GM18505 (cell line): ENCODE data around the gene PDS5A.

Experiments used
- ATAC-seq: cut with Tn5 transposase; IDR thresholded peaks from one replicate; pipeline ENCODE4 v1.9.1; 2021; ENCODE audit not compliant: unreplicated experiment
- POLR2A ChIP-seq: IDR thresholded peaks from 4 replicates; pipeline ENCODE4 v1.6.1; 2011; ENCODE audit warnings: borderline replicate concordance; ENCODE audit not compliant: insufficient read depth, insufficient read length; ENCODE audit errors: extremely low read depth

PDS5A gene

DNA sequence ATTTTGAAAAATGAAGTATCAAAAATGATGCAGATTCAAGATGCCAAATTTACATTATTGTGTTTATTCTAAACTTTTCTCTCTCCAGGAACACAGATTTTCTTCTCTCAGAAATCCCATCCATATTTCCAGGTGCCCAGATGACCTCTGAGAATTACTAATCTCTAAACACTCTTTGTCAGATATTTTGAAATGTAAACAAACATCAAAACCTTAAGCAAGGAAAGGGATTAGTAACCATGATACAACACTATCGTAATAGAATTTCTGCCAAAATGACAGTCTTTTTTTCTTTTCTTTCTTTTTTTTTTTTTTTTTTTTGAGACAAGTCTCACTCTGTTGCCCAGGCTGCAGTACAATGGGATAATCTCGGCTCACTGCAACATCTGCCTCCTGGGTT, 76.7 kb downstream of the PDS5A start:
- ATAC-seq, result no peak

GRCh38 chr4:39899291-39899690, 78.4 kb downstream of the PDS5A start:
- no peak for TF ChIP-seq POLR2A
- ATAC-seq, result no peak

More for the DNA sequence above, 76.7 kb downstream of the PDS5A start:
- no peak for TF ChIP-seq POLR2A

DNA sequence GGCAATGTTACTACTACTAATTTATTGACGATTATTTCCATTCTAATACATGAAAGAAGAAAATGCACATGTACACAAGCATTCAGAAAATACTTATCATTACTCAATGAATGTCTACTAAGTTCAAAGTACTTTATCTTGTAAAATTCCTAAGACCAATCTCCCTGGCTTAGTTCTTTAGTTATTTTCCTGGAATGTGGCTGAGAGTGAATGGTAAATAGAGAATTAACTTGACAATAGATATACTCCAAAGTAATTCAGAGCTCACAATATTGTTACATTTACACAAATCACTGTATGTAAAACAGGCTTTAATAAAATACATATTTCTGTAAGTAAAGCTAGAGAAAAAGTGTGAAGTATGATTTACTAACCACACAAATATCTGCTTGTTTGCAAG, 79.7 kb downstream of the PDS5A start:
- no peak for TF ChIP-seq POLR2A
- ATAC-seq, result no peak

- ATAC-seq, result no peak
- TF ChIP-seq POLR2A, result no peak
Measured at GRCh38 chr4:39893693-39894072, 84.0 kb downstream of the PDS5A start.

- TF ChIP-seq POLR2A, result no peak
- ATAC-seq, result no peak
Measured at GRCh38 chr4:39892988-39893692, 84.6 kb downstream of the PDS5A start.

- ATAC-seq, result no peak
- no peak for TF ChIP-seq POLR2A
Measured at GRCh38 chr4:39889226-39889625, 88.5 kb downstream of the PDS5A start.

DNA sequence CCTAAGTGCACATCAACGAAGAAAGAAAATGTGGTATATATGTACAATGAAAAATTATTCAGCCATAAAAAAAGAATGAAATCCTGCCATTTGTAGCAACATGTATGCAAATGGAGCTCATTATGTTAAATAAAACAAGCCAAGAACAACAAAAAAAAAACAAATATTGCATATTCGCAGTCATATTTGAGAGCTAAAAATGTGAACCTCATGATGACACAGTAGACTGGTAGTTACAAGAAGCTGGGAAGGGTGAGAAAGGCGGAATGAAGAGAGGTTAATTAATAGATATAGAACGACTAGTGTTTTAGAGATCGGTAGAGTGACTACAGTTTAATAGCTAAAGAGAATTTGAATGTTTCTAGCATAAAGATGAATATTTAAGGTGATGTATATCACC, 89.2 kb downstream of the PDS5A start:
- TF ChIP-seq POLR2A, result no peak
- ATAC-seq, result no peak

- ATAC-seq, result no peak
- TF ChIP-seq POLR2A, result no peak
Measured at GRCh38 chr4:39883646-39884045, 94.1 kb downstream of the PDS5A start.

DNA sequence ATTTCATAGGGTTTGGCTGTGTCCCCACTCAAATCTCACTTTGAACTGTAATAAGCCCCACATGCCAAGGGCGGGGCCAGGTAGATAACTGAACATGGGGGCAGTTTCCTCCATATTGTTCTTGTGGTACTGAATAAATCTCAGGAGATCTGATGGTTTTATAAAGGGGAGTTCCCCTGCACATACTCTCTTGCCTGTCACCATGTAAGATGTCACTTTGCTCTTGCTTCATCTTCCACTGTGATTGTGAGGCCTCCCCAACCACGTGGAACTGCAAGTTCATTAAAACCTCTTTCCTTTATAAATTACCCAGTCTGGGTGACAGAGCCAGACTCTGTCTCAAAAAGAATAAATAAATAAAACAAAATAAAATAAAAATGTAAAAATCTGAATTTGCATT, 95.9 kb downstream of the PDS5A start:
- TF ChIP-seq POLR2A, result no peak
- no peak for ATAC-seq

DNA sequence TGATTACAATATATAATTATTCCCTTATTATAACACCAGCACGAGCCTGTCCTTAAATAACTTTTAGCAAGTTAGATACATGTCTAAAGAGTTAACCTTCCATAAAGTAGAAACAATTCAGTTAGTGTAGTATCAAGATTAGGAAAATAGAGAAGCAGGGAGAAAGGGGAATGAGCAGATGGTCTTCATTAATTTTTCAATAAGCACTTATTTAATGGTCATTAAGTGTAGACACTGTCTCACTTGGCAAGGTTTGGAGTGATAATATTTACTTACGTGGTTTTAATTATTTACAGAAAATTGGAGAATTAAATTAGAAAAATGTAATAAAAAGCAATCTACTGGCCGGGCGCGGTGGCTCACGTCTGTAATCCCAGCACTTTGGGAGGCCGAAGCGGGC, 99.7 kb downstream of the PDS5A start:
- ATAC-seq, result no peak
- TF ChIP-seq POLR2A, result no peak

DNA sequence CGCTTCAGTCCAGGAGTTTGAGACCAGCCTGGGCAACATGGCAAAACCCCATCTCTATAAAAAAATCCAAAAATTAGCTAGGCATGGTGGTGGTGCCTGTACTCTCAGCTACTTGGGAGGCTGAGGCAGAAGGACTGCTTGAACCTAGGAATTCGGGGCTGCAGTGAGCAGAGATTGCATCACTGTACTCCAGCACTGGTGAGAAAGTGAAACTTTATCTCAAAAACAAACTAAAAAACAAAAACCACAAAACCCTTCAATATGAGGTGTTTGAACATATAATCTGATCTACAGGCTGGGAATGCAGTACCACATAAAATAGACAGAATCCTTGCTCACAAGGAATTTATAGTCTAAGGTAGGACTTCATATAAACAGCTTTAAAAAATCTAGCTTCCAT, 103.9 kb downstream of the PDS5A start:
- no peak for ATAC-seq
- TF ChIP-seq POLR2A, result no peak

- no peak for TF ChIP-seq POLR2A
- ATAC-seq, result no peak
Measured at GRCh38 chr4:39865280-39865679, 112.4 kb downstream of the PDS5A start.

GRCh38 chr4:39864391-39864790, 113.3 kb downstream of the PDS5A start:
- TF ChIP-seq POLR2A, result no peak
- no peak for ATAC-seq

GRCh38 chr4:39860804-39861203, 116.9 kb downstream of the PDS5A start:
- ATAC-seq, result no peak
- no peak for TF ChIP-seq POLR2A

GRCh38 chr4:39855909-39856512, 121.7 kb downstream of the PDS5A start:
- no peak for TF ChIP-seq POLR2A
- no peak for ATAC-seq

DNA sequence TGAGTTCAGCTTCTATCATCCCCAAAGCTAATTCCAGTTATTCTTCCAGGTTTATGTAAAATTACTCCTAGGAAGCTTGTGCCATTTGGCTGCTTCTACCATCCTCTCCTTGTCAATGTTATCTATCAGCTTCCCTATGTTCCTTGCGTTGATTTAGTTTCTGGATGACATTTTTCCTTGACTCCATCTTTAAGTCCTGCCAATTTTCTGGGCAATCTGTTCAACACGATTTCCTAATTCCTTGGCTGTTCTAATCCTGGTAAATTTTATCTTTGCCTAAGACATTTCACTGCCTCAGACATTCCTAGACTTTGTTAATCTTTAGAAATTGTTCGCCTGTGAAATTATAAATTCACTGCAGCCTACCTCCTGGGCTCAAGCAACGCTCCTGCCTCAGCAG, 125.1 kb downstream of the PDS5A start:
- no peak for ATAC-seq
- TF ChIP-seq POLR2A, result no peak

DNA sequence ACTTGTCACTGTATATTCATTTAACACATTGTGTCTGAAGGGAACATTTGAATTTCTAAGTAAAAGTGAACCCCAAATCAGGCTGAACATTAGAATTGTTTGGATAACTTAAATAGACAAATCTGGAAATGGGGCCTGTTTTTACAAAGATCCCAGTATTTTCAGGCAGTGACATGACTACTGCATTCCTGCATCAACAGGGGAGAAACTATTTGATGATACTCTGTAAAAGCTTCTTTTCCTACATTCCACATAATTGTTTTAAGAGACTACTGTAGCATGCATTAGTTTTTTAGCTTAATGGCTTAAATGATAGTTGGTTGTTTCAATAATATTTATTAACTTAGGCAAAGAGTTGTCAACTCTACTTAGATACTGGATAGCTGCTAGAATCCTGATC, 127.0 kb downstream of the PDS5A start:
- ATAC-seq, result no peak
- TF ChIP-seq POLR2A, result no peak
